Ishikawa (cell line): ENCODE data around the gene GDAP2.

Experiments used
- TEAD4 ChIP-seq: IDR thresholded peaks from 2 replicates; pipeline ENCODE4 v1.6.1; 2012
- TF ChIP-seq, protein P1 (sequence below): IDR thresholded peaks from 2 replicates; pipeline ENCODE4 v1.6.1; 2012

DNA sequence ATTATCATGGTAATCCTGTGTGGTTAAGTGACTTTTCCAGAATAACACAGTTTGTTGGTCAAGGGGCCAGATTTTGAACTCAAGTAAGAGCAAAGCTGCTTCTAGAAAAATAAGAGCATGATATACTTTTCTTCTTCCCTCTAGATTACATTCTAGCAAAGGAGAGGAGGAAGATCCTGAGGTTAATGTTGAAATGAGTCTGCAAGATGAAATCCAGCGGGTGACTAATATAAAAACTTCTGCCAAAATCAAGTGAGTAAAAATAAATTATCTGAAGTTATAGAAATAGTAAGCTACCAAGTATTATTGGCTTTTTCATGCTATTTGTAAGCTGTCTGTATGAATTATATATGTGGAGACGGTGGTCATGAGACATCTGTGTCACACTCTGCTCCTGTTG is 12.9 kb upstream of the GDAP2 start:
- TF ChIP-seq, protein P1, sequence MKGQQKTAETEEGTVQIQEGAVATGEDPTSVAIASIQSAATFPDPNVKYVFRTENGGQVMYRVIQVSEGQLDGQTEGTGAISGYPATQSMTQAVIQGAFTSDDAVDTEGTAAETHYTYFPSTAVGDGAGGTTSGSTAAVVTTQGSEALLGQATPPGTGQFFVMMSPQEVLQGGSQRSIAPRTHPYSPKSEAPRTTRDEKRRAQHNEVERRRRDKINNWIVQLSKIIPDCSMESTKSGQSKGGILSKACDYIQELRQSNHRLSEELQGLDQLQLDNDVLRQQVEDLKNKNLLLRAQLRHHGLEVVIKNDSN: no peak
- TF ChIP-seq TEAD4: no peak
